CD4-positive, alpha-beta T cell treated with Interleukin-12 subunit alpha and Interleukin-12 subunit beta, for 1 hour (primary cell): ENCODE data around the gene IZUMO2.
"Not testable (repeated sequence)": the region's sequence is repeated elsewhere in the genome, so short reads cannot be mapped to it uniquely, and the experiment has no call there.

Experiments
- DNase-seq: peaks from one replicate; pipeline ENCODE4 v3.0.0-alpha.2; 2020

The IZUMO2 gene

DNA sequence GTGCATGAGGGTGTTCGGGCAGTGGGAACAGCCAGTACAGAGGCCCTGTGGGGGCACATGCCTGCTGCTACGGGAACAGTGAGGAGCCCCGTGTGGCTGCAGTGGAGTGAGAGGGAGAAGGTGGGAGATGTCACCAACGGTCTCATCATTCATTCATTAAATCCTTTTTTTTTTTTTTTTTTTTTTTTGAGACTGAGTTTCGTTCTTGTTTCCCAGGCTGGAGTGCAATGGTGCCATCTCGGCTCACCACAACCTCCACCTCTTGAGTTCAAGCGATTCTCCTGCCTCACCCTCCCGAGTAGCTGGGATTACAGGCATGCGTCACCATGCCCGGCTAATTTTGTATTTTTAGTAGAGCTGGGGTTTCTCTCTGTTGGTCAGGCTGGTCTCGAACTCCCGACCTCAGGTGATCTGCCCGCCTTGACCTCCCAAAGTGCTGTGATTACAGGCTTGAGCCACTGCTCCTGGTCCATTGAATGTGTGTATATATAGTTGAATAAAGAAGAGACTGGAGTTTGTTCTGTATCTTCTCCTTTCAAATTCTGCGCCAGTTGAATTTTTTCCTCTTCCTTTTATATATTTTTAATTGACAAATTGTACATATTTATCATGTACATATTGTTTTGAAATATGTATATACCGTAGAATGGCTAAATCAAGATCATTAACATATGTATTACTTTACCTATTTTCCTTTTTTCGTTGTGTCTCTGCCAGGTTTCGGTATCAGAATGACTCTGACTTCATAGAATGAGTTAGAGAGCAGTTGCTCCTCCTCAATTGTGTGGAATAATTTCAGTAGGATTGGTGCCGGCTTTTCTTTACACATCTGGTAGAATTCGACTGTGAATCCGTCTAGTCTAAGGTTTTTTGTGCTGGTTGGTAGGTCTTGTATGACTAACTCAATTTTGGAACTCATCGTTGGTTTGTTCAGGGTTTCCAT lies 28.0 kb downstream of the IZUMO2 start:
- not testable (repeated sequence) for DNase-seq

DNA sequence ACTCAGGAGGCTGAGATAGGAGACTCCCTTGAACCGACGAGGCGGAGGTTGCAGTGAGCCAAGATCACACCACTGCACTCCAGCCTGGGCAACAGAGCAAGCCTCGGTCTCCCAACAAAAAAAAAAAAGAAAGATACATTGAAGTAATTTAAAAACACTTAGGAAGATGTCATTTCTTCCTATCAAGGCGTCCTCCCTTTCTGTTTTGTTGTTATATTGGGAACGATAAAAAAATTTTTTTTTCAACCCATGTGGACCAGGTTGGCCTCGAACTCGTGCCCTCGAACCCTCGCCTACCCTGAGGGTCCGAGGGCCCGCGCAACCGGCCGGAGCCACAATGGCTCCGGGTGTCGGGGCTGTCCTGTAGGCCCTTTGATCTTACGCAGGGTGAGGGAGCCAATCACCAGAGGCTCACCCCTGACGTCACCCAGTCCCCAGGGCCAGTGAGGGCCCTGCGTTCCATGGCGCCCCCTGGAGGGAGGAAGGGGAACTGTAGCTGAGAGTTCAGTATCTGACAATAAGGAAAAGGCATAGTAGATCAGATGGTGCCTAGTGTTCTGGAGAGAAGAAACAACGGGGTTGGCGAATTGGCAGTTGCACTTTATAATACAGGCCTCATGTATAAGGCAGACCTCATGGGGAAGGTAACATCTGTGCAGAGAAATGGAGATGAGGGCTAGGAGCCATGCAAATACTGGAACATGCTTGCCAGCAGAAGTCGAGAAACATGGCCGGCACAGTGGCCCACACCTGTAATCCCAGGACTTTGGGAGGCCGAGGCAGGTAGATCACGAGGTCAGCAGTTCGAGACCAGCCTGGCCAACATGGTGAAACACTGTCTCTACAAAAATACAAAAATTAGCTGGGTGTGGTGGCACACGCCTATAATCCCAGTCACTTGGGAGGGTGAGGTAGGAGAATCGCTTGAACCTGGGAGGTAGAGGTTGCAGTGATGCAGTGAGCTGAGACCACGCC lies 29.3 kb downstream of the IZUMO2 start:
- DNase-seq: not testable (repeated sequence)

DNA sequence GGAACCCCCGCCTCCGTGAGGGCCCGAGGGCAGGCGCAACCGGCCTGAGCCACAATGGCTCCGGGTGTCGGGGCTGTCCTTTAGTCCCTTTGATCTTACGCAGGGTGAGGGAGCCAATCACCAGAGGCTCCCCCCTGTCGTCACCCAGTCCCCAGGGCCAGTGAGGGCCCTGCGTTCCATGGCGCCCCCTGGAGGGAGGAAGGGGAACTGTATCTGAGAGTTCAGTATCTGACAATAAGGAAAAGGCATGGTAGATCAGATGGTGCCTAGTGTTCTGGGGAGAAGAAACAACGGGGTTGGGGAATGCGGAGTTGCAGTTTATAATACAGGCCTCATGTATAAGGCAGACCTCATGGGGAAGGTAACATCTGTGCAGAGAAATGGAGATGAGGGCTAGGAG lies 59.1 kb downstream of the IZUMO2 start:
- not testable (repeated sequence) for DNase-seq

DNA sequence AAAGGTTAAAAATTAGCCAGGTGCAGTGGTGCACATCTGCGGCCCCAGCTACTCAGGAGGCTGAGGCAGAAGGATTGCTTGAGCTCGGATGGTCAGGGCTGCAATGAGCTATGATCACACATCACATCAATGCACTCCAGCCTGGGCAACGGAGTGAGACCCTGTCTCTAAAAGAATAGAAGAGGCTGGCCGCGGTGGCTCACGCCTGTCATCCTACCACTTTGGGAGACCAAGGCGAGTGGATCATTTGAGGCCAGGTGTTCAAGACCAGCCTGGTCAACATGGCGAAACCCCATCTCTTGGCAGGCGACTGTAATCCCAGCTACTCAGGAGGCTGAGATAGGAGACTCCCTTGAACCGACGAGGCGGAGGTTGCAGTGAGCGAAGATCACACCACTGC lies 59.7 kb downstream of the IZUMO2 start:
- DNase-seq: not testable (repeated sequence)
